ENCODE measurements around the gene PTPN20.
"Not testable (repeated sequence)": the region's sequence is repeated elsewhere in the genome, so short reads cannot be mapped to it uniquely, and the experiment has no call there.

- not testable (repeated sequence) for TF ChIP-seq POLR2AphosphoS5 (IDR thresholded peaks at IDR 0.05; ENCODE audit: low read depth, low read length); POLR2A (IDR thresholded peaks at IDR 0.05; ENCODE audit: low read depth, low read length); TAF1 (IDR thresholded peaks at IDR 0.05; ENCODE audit: low read depth, low read length); SPI1 (IDR thresholded peaks at IDR 0.05; ENCODE audit: low read depth, low read length); PAX5 (IDR thresholded peaks at IDR 0.05; ENCODE audit: insufficient read depth, low read length, severe bottlenecking)
These were observed 34.5 kb upstream of the PTPN20 start for GRCh38 chr10:46876773-46877172.

All from GM12891 (cell line).